Retina (tissue), 1 donor: ENCODE measurements around the gene RABEP1.
"Not testable (repeated sequence)": the region's sequence is repeated elsewhere in the genome, so short reads cannot be mapped to it uniquely, and the experiment has no call there.

Source experiments
- DNase-seq: peaks from one replicate; pipeline ENCODE4 v3.0.0-alpha.2; 2016

The RABEP1 gene

DNA sequence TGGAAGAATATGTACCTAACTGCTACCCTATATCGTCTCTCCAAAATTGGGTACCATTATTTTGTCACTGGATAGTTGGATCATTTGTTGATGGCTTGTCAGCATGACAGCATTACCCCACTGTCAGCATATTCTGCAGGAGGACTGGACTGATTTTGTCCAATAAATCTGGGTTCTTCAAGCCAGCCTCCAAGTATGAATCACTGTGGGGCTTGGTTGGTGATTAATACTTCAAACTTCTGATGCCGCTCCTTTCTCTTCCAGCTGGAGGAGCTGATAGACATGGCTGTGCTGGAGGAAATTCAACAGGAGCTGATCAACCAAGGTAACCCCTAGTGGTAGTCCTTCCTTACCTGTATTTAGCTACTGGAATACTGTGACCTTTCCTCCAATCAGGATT, 140.4 kb downstream of the RABEP1 start:
- no peak for DNase-seq

DNA sequence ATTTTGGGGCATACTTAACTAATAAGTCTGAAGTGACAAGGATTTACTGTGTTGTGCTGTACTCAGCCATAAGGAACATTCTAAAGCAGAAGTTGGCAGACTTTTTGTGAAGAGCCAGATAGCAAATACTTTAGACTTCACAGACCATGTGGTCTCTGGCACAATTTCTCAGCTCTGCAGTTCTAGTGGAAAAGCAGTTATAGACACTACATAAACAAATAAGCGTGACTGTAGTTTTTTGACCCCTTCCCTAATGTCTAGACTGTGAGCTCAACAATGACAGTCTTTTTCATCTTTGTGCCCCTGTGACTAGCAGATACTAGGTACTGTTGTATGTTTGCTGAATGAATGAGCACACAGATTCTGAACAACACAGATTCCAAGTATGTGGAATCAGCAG, 142.8 kb downstream of the RABEP1 start:
- DNase-seq, result no peak

DNA sequence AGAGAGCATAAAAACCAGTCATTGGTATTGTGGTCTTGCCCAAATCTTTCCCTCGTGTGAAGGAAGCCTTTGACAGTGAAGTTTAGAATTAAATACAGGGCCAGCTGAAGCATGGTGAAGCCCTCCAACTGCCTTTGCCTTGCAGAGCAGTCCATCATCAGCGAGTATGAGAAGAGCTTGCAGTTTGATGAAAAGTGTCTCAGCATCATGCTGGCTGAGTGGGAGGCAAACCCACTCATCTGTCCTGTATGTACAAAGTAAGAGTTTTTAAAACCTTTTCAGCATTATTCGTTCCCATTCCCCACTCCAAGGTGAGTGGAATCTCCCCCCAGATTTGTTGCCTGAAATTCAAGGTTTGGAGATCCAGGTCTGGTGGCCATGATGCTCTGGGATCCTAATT, 143.7 kb downstream of the RABEP1 start:
- no peak for DNase-seq

DNA sequence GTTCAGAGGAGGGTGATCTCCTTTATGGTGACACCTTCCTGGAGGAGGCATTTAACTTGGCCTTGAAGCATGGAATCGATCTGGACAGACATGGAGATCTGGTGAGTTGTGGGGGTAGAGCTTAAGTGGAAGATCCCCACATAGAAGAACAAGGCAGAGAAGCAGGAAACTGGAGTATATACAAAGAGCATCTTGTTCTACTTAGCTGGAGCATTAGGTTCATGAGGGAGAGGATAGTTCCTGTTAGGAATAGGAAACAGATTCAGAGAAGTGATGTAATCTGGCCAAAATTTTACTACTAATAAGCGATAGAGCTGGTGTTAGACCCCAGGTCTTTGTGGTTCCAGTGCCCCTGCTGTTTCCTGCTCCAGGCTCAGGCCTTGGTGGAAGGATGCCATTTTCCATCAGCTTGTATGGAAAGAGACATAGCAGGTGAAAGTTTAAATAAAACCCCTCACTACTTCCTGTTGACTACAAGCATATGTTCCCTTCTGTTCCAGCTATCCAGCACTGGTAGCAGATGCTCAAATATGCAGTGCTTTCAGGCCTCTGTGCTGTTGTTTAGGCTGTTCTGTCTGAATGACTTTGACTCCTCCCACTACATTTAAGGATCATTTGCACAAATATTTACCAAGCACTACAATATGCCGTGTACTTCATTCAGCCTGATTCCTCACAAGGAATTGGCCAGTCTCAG, 147.3 kb downstream of the RABEP1 start:
- no peak for DNase-seq

DNA sequence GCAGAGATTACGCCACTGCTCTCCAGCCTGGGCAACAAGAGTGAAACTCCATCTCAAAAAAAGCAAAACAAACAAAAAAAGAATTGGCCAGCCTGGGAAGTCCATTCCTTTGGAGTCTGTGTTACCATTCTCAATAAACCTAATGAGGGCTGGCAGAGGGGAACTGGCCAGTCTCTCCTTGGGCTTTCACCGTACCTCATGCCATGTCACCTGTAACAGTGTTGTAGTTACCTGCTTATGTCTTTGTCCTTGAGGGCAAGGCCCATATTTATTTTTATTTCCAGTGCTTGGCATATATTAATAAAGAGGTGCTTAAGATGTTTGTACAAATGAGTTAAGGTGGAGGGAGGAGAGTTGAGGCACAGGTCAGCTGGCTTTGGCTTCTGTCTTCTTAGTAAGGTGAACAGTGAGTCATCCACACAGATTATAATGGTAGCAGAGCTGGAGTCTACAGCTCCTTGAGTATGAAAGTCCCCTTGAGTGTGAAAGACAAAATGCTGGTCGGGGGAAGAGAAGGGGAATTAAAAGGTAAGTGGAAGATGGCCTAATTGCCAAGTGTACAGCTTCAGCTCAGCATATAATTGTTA, 148.4 kb downstream of the RABEP1 start:
- no peak for DNase-seq

DNA sequence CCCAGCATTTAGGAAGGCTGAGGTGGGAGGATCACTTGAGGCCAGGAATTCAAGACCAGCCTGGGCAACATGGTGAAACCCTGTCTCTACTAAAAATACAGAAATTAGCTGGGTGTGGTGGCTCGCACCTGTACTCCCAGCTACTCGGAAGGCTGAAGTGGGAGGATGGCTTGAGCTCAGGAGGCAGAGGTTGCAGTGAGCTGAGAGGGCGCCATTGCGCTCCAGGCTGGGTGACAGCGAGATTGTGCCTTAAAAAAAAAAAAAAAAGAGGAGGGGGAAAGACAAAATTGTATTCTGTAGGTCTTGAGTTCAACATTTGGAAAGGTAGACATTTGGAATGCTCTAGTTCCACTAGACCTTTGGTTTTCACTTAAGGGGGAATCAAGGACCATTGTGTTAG, 149.2 kb downstream of the RABEP1 start:
- not testable (repeated sequence) for DNase-seq

DNA sequence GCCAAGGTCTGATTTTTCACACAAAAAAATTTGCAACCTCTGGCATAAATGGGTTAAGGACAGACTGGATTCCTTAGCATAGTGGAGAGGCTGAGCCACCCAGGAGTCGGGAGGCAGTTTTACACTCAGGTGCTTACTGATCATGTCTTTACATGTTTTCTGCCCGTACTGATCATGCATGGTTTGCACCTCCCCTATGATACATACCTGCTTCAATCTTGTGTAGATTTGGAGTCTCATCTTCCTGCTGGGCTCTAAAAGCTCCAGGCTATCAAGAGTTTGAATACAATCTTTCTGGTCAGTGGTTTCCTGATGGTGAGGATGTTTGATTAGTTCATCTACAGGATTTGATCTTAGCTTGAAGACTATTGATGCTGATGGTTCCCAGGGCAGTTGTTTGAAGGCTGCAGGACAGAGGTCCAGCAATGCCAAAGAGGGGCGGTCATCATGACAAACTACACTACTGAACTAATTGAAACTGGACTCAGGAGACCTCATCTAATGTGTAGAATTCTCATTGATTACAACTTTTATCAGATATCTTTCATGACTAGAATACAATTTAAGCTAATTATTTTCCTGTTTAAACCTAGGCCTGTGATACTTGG, 150.0 kb downstream of the RABEP1 start:
- DNase-seq, result peak; percentile 38

DNA sequence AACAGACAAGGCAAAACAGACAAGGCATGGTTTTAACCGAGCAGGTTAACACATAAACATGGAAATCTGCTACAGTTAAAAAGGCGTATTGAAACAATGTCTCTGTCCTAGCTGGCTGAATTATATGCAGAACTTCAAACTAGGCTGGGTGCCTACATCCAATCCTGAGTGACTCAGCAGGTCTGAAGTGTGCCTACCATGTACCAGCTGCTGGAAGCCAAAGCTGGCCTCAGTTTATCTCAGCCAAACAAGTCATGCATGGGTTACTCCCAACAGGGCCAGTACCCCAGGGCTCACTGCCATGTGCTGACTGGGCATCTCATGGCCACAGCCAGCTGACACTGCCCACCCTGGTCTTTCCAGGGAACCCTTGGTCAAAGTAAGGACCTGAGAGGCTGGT, 152.9 kb downstream of the RABEP1 start:
- no peak for DNase-seq
